ENCODE data around the gene KIR2DL4. TPM values are rescaled to one million over a fixed set of nuclear protein-coding genes. Genes with fewer than 3 reads are reported as not detected.

Gene KIR2DL4
- total RNA-seq, 1 experiment from 2014 or later, result not detected

DNA sequence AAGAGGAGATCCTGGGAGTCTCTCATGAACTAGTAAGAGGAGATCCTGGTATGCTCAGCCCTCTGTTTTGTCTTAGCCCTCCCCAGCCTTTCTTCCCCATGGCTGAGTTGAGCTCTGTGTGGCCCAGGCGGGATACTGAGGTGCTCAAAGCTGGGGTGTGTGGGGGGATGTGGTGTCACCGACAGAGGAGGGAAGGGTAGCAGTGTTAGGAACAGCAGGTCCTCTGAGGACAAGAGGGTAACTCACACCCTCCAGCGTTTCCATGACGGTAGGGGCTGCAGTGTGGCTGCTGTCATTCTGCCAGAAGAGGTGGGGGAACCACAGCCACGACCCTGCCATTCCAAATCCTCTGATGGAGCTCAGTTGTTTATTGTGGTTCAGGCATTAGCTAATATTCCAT, 691 bp downstream of the KIR2DL4 start:
- Histone ChIP-seq H3K36me3 (ENCODE audit: control insufficient read depth, insufficient read depth, low read length) (no peaks in the 10 kb centered on the region), H3K9me3 (ENCODE audit: control insufficient read depth, insufficient read depth, low read depth, low read length) (no peaks in the 10 kb centered on the region), H3K4me3 (ENCODE audit: low read depth in 2 of 2, low read length in 2 of 2) (no peak overlapping the region), H3K27ac (ENCODE audit: low read length) (no peak overlapping the region), H3K27me3 (ENCODE audit: control insufficient read depth, insufficient read depth, low read length) (peaks cover 5% of the 10 kb centered on the region), H3K4me1 (ENCODE audit: control insufficient read depth, insufficient read depth, low read length) (no peaks in the 10 kb centered on the region)
- BruUV-seq (replicated peaks), result no TSS peak
- ChIA-PET POLR2A (no interaction called here), CTCF (no interaction called here)
- in situ Hi-C loops (cut with HindIII; ENCODE audit: low pct_unique_long_range_greater_than_20kb, low sequenced_read_pairs), result no loop called here
- TF ChIP-seq REST (IDR thresholded peaks at IDR 0.05; ENCODE audit: insufficient read depth in 1 of 2, low read depth in 2 of 2, low read length in 1 of 2), result no peak
- no peak for TF ChIP-seq POLR2AphosphoS5 (IDR thresholded peaks at IDR 0.05; ENCODE audit: low read depth, low read length)
- TF ChIP-seq TCF7L2 (IDR thresholded peaks at IDR 0.05; ENCODE audit: low read depth, low read length), result no peak
- TF ChIP-seq CTCF (IDR thresholded peaks at IDR 0.05), result no peak
- no peak for TF ChIP-seq SIN3A (IDR thresholded peaks at IDR 0.05; ENCODE audit: borderline replicate concordance, insufficient read depth, low read depth, low read length)
- ATAC-seq (no peak), DNase-seq (ENCODE audit: low read depth, low spot score) (no peak)
- intact Hi-C loops (cut with micrococcal nuclease; ENCODE audit: unreplicated experiment), result no loop called here

- no peak for DNase-seq (ENCODE audit: low read depth, low spot score)
- ChIA-PET POLR2A (no interaction called here), CTCF (no interaction called here)
- Histone ChIP-seq H3K4me3 (ENCODE audit: low read depth in 2 of 2, low read length in 2 of 2) (no peak overlapping the region), H3K27ac (ENCODE audit: low read length) (no peak overlapping the region), H3K9me3 (ENCODE audit: control insufficient read depth, insufficient read depth, low read depth, low read length) (no peaks in the 10 kb centered on the region), H3K4me1 (ENCODE audit: control insufficient read depth, insufficient read depth, low read length) (no peaks in the 10 kb centered on the region), H3K27me3 (ENCODE audit: control insufficient read depth, insufficient read depth, low read length) (peaks cover 7% of the 10 kb centered on the region), H3K36me3 (ENCODE audit: control insufficient read depth, insufficient read depth, low read length) (no peaks in the 10 kb centered on the region)
- ATAC-seq, result no peak
- intact Hi-C loops (cut with micrococcal nuclease; ENCODE audit: unreplicated experiment), result no loop called here
- in situ Hi-C loops (cut with HindIII; ENCODE audit: low pct_unique_long_range_greater_than_20kb, low sequenced_read_pairs), result no loop called here
- TF ChIP-seq REST (IDR thresholded peaks at IDR 0.05; ENCODE audit: insufficient read depth in 1 of 2, low read depth in 2 of 2, low read length in 1 of 2) (no peak), SIN3A (IDR thresholded peaks at IDR 0.05; ENCODE audit: borderline replicate concordance, insufficient read depth, low read depth, low read length) (no peak), POLR2AphosphoS5 (IDR thresholded peaks at IDR 0.05; ENCODE audit: low read depth, low read length) (no peak), CTCF (IDR thresholded peaks at IDR 0.05) (no peak), TCF7L2 (IDR thresholded peaks at IDR 0.05; ENCODE audit: low read depth, low read length) (no peak)
- no TSS peak for BruUV-seq (replicated peaks)
These were observed 1.2 kb downstream of the KIR2DL4 start for GRCh38 chr19:54804571-54804970.

All from Panc1 (cell line).